ENCODE measurements around the gene SCEL. TPM values are rescaled to one million over a fixed set of nuclear protein-coding genes. Genes with fewer than 3 reads are reported as not detected.

Gene SCEL
- total and polyA plus RNA-seq, 2 donors (not counting 3 experiments of a cell fraction or from before 2014, with no cell fraction given), result not detected

GRCh38 chr13:77528834-77529500 lies 6.5 kb upstream of the SCEL start:
- Histone ChIP-seq H3K27ac (ENCODE audit: insufficient read depth, low read depth, low read length) (no peak overlapping the region), H3K9ac (replicated peaks; ENCODE audit: extremely low read depth, insufficient read depth, low read length) (no peak overlapping the region), H3K79me2 (ENCODE audit: control insufficient read depth, insufficient read depth, low read length) (no peaks in the 10 kb centered on the region), H3K4me1 (ENCODE audit: control insufficient read depth, extremely low read depth, insufficient read depth, low read length) (no peaks in the 10 kb centered on the region), H4K20me1 (replicated peaks; ENCODE audit: control insufficient read depth, extremely low read depth, insufficient read depth, low read length) (no peaks in the 10 kb centered on the region), H3K36me3 (ENCODE audit: control insufficient read depth in 2 of 2, extremely low read depth in 1 of 2, insufficient read depth in 2 of 2, low read length in 2 of 2) (no peaks in the 10 kb centered on the region), H3K9me1 (replicated peaks; ENCODE audit: control insufficient read depth, extremely low read depth, insufficient read depth, low read length) (no peaks in the 10 kb centered on the region), H2AFZ (ENCODE audit: low read depth, low read length) (no peak overlapping the region), H3K27me3 (ENCODE audit: control insufficient read depth in 2 of 2, insufficient read depth in 2 of 2, low read length in 2 of 2) (peaks cover 0 to 2% of the 10 kb centered on the region in 2 experiments), H3K4me2 (ENCODE audit: insufficient read depth, low read length) (no peak overlapping the region), H3K4me3 (replicated peaks in 1 of 3; ENCODE audit: insufficient read depth in 1 of 3, low read depth in 1 of 3, low read length in 3 of 3) (no peak overlapping the region), H3K9me3 (replicated peaks; ENCODE audit: control insufficient read depth, insufficient read depth, low read length) (no peaks in the 10 kb centered on the region)
- CTCF ChIA-PET, result interaction anchor here (1.0 to 1.9 kb wide), 5 partner anchors 9 to 36 kb away, joined by 3 to 7 read pairs (median 3); no protein-coding TSS in a partner anchor
- TF ChIP-seq POLR2AphosphoS5 (IDR thresholded peaks at IDR 0.05; ENCODE audit: insufficient read depth, low read depth, low read length), result no peak
- TF ChIP-seq EZH2 (IDR thresholded peaks at IDR 0.05; ENCODE audit: borderline replicate concordance, low read depth, low read length, severe bottlenecking), result no peak
- TF ChIP-seq POLR2A (IDR thresholded peaks at IDR 0.05; ENCODE audit: low read depth, low read length), result no peak
- TF ChIP-seq JUN (IDR thresholded peaks at IDR 0.05; ENCODE audit: borderline replicate concordance, insufficient read depth, insufficient read length, low read depth), result no peak
- TF ChIP-seq CTCF (IDR thresholded peaks at IDR 0.05; ENCODE audit: extremely low read depth in 1 of 2, insufficient read depth in 1 of 2, low read depth in 1 of 2, low read length in 2 of 2), result no peak
- TF ChIP-seq FOS (IDR thresholded peaks at IDR 0.05; ENCODE audit: borderline replicate concordance, insufficient read depth, low read length), result no peak
- TF ChIP-seq GATA2 (IDR thresholded peaks at IDR 0.05; ENCODE audit: insufficient read depth, insufficient read length, low read depth, low read length), result no peak
- TF ChIP-seq, protein P1, sequence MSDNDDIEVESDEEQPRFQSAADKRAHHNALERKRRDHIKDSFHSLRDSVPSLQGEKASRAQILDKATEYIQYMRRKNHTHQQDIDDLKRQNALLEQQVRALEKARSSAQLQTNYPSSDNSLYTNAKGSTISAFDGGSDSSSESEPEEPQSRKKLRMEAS (IDR thresholded peaks at IDR 0.05; ENCODE audit: insufficient read depth, insufficient read length), result no peak
- TF ChIP-seq MYC (IDR thresholded peaks at IDR 0.05; ENCODE audit: low read depth, low read length), result no peak
- FAIRE-seq (peak; percentile 18), DNase-seq (ENCODE audit: low read depth, low spot score) (no peak)
- POLR2A ChIA-PET, result no interaction called here
- intact Hi-C loops (cut with micrococcal nuclease) (no loop called here), dilution Hi-C loops (cut with MboI; ENCODE audit: extremely low pct_ligation_motif_present, low sequenced_read_pairs) (no loop called here)
- BruUV-seq (replicated peaks), result no TSS peak

Data from endothelial cell of umbilical vein (primary cell).